Neural cell (in vitro differentiated cells): Measurements from ENCODE around the gene PCK1.

ENCODE experiments used
- EP300 ChIP-seq: fragments of 450-650 bp; conservative IDR thresholded peaks from 2 replicates; pipeline ENCODE4 v1.6.1; 2014; ENCODE audit warnings: antibody characterized with exemption, mild to moderate bottlenecking, moderate library complexity; ENCODE audit not compliant: poor library complexity, severe bottlenecking
- EZH2 ChIP-seq: fragments of 200-600, 300-800 bp; shearing (Covaris generic), sonication (generic); IDR thresholded peaks from 2 replicates; pipeline ENCODE4 v1.6.1; 2014; ENCODE audit warnings: antibody characterized with exemption, low read length, borderline replicate concordance, mild to moderate bottlenecking; ENCODE audit not compliant: insufficient read depth, poor library complexity, severe bottlenecking
- MXI1 ChIP-seq: fragments of 450-650 bp; conservative IDR thresholded peaks from 2 replicates; pipeline ENCODE4 v1.6.1; 2014; ENCODE audit warnings: antibody characterized with exemption, mild to moderate bottlenecking; ENCODE audit not compliant: poor library complexity, severe bottlenecking
- POLR2AphosphoS5 ChIP-seq: IDR thresholded peaks from 2 replicates; pipeline ENCODE4 v1.6.1; 2012
- SMC3 ChIP-seq: fragments of 450-650 bp; conservative IDR thresholded peaks from 2 replicates; pipeline ENCODE4 v1.6.1; 2014; ENCODE audit warnings: antibody characterized with exemption, mild to moderate bottlenecking, moderate library complexity; ENCODE audit not compliant: poor library complexity
- TAF1 ChIP-seq: IDR thresholded peaks from 2 replicates; pipeline ENCODE4 v1.6.1; 2012; ENCODE audit warnings: low read depth
- TF ChIP-seq, protein P1 (sequence below): fragments of 450-650 bp; IDR thresholded peaks from 2 replicates; pipeline ENCODE4 v1.5.1; 2014; ENCODE audit warnings: antibody characterized with exemption, mild to moderate bottlenecking, moderate library complexity; ENCODE audit not compliant: poor library complexity, severe bottlenecking

DNA sequence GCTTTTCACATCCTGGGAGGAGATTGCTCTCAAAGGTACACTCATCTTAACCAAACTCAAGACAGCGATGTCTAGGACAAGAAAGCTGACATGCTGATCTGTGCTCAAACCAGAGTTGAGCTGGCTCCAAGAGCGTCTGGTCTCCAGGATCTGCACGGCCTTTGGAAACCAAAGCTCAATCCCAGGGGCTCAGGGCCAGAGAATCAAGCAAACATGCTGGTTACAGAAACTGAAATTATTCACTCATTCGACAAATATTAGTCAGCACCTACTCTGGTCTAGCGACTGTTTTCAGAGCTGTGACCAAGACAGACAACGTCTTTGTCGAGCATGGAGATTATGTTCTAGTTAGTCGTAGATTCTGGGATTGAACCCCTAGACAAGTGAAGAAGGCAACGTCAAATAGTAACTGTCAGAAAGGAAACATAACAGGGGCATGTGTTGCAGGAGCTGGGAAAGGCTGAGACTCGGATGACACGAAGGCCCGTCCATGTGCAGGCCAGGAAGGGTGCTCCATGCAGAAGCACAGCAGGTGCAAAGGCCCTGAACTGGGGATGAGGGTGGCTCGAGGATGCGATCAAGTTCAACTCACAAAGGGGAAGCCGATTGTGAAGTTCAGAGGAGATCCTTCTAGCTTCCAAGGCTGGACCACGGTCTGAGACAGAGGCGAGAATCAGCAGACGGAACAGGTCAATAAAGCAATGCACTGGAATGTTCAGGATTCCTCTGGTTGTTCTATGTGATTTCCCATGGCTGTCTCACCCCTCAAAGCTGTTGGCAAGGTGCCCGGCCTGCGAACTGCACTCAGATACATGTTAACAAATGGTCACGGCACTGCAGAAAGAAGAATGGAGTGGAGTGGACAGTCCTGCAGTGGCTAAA lies 12.5 kb upstream of the PCK1 start:
- TF ChIP-seq, protein P1, sequence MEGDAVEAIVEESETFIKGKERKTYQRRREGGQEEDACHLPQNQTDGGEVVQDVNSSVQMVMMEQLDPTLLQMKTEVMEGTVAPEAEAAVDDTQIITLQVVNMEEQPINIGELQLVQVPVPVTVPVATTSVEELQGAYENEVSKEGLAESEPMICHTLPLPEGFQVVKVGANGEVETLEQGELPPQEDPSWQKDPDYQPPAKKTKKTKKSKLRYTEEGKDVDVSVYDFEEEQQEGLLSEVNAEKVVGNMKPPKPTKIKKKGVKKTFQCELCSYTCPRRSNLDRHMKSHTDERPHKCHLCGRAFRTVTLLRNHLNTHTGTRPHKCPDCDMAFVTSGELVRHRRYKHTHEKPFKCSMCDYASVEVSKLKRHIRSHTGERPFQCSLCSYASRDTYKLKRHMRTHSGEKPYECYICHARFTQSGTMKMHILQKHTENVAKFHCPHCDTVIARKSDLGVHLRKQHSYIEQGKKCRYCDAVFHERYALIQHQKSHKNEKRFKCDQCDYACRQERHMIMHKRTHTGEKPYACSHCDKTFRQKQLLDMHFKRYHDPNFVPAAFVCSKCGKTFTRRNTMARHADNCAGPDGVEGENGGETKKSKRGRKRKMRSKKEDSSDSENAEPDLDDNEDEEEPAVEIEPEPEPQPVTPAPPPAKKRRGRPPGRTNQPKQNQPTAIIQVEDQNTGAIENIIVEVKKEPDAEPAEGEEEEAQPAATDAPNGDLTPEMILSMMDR, result no peak
- TF ChIP-seq EZH2 (no peak), POLR2AphosphoS5 (no peak), MXI1 (no peak), EP300 (no peak), TAF1 (no peak), SMC3 (no peak)
